DOHH2 (cell line): ENCODE data around the gene CYTL1.

Experiments used
- CTCF ChIP-seq: fragments of 200-600 bp; sonication (generic); IDR thresholded peaks from one replicate; pipeline ENCODE4 v1.5.1; 2014; ENCODE audit warnings: antibody characterized with exemption, mild to moderate bottlenecking, low read depth, low read length; ENCODE audit not compliant: poor library complexity, severe bottlenecking
- EZH2phosphoT487 ChIP-seq: fragments of 200-600 bp; sonication (generic); IDR thresholded peaks from 2 replicates; pipeline ENCODE4 v1.6.1; 2017; ENCODE audit warnings: borderline replicate concordance, mild to moderate bottlenecking, antibody characterized with exemption, low read length, moderate library complexity, mixed read lengths

- TF ChIP-seq CTCF (no peak), EZH2phosphoT487 (no peak)
Measured at GRCh38 chr4:5029447-5029846, 10.2 kb upstream of the CYTL1 start.
